Measurements from ENCODE around the gene HIP1. TPM values are rescaled to one million over a fixed set of nuclear protein-coding genes. Genes with fewer than 3 reads are reported as not detected.
"Not testable (repeated sequence)": the region's sequence is repeated elsewhere in the genome, so short reads cannot be mapped to it uniquely, and the experiment has no call there.

Gene HIP1
- total RNA-seq, 1 donor from 2014 or later, result 22.0 TPM

DNA sequence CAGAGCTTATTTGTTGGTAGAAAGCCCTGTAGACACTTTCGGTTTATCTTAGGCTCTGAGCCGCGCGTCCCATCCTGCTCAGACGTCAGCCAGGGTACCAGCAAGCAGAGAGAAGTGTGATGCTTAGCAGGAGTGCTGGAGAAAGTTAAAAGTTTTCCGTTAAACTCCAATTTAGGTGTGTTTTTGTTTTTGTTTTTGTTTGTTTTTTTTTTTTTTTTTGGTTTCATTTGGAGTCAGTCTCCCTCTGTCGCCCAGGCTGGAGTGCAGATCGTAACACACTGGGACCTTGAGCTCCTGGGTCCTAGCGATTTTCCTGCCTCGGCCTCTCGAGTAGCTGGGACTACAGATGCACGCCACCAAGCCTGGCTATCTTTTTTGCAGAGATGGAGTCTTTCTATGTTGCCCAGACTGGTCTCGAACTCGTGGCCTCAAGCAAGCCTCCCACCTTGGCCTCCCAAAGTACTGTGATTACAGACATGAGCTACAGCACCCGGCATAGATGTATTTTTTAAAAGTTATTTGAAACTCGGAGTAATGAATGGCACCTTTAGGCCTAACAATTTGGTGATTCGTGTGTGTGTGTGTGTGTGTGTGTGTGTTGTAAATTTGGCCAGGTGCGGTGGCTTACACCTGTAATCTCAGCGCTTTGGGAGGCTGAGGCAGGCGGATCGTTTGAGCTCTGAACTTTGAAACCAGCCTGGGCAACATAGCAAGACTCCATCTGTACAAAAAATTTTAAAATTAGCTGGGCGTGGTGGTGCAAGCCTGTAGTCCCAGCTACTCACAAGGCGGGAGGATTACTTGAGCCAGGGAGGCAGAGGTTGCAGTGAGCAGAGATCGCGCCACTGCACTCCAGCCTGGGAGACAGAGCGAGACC is 1.3 kb upstream of the HIP1 start:
- peak; percentile 47 for DNase-seq (ENCODE audit: low read depth)

DNA sequence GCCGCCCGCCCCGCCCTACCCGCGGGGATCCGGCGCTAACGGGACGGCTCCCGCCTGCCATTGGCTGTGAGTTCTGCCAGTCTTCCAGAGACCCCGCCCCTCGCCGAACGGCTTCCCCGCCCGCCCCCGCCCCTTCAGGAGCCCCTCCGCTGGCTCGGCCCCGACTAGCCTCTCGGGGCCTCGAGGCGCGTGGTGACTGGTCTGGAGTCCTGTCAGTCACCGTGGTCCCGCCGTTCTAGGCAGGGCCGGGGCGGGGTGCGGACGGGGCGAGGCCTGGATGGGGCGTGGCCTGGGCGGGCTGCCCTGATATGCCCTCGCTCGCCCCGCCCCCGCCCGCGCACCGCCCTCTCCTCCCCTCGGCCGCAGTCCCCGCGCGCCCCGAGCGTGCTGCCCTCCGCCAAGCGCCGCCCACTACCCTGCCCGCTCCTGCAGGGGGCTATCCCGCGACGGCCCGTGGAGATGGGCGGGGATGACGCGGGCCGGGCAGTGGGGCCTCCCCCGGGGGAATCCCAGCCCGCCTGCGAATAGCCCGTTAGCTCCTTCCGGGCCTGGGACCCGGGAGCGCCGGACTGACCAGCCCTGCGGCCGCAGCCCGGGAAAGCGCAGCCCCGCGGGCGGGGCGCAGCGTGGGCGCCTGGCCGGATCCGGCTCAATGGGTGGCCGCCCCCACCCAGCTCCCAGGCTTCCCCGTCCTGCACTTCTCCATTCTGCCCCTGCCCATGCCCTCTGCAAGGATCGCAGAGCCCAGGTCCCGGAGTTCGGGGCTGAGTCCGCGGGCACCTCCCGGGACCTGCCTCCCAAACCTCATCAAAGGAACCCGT is 444 bp upstream of the HIP1 start:
- DNase-seq (ENCODE audit: low read depth), result peak; percentile 80

DNA sequence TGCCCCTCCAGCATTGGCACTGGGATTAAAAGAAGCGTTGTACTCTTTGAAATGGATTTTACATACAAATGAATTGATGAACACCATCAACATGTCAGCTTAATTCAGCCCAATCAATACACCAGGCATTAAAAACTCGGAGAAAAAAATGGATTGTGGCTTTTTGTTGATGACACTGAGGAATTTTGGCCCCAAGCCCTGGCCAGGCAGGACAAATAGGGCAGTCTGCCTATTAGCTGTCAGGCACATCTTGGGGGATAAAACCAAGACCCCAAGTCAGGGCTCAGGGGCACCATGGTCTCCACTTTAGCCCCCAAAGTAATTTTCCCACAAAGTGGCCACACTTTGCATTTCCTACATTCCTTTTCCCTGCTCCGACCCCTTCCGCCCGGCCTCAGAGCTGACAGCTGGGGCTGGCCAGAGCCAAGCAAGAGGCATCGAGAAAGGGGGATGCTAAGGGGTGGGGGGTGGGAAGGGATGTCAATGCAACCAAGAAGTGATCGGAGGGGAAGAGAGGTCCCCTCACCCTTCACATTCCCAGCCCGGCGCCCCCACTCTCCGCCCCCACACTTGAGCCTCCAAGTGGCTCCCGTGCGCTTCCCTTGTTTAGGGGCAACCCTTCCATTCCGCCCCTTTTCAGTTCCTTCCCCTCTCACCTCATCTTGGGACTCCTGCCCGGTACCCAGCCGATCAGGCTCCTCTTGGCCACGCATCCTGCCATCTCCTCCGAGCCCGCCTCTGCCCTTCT is 711 bp downstream of the HIP1 start:
- no peak for DNase-seq (ENCODE audit: low read depth)

DNA sequence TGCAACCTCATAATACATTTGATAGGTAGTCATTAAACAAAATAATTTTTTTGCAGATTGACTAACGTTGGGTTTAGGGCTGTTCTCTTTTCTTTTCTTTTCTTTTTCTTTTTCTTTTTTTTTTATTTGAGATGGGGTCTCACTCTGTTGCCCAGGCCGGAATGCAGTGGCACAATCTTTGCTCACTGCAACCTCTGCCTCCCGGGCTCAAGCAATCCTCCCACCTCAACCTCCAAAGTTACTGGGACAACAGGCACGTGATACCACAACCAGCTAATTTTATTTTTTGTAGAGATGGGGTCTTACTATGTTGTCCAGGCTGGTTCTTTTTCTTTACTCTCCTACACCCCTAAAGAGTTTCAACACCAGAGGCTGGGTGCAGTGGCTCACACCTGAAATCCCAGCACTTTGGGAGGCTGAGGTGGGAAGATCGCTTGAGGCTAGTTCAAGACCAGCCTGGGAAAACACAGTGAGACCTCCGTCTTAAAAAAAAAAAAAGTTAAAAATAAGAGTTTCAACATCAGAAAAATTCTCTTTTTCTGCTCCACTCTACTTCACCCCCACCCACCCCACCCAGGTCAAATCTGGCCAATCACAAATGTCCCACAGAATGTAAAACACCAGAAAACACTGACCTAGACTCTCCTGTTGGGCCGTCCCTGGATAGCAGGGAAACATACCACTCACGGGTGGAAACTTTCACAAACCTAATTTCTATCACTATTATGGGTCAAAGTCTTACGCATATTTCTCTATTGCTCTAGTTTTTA is 3.0 kb downstream of the HIP1 start:
- DNase-seq (ENCODE audit: low read depth), result no peak

GRCh38 chr7:75734586-75735458 is 3.9 kb downstream of the HIP1 start:
- DNase-seq (ENCODE audit: low read depth), result no peak

DNA sequence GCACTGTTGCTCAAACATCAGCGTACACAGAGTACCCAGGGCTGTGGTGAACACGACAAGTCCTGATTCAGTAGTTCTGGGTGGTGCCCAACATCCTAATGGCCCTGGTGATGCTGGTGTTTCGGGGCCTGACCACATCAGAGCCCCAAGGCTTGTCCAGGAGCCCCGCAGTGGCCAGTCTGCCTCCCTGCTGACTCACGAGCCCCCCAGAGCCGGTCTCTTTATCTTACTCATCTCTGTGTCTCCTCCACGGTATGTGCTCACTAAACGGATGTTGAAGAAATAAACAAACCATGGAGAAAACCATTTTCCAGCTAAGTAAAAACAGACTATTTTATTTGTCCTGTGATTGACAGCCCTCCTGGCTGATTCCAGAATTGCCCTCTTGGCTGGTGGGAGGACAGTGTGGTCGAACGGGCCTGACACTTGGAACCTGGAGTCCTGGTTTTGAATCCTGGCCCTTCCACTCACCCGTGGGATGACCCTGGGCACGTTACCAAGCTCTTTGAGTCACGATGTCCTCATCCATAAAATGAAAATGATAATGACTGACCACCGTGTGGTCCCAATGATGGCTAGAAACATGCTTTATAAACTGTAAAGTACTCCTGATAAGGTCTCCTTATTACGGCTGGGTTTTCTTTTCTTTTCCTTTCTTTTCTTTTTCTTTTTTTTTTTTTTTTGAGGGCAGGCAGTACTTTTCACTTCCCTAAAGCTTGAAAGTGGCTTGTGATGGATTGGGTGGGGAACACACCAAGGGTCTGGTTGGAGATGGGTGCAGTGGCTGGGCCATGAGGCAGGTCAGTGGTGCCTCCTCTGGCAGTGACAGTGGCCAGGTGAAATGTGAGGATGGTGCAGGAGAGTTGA is 5.7 kb downstream of the HIP1 start:
- DNase-seq (ENCODE audit: low read depth), result peak; percentile 86

- DNase-seq (ENCODE audit: low read depth), result no peak
Observed at GRCh38 chr7:75732016-75732521, 6.7 kb downstream of the HIP1 start.

DNA sequence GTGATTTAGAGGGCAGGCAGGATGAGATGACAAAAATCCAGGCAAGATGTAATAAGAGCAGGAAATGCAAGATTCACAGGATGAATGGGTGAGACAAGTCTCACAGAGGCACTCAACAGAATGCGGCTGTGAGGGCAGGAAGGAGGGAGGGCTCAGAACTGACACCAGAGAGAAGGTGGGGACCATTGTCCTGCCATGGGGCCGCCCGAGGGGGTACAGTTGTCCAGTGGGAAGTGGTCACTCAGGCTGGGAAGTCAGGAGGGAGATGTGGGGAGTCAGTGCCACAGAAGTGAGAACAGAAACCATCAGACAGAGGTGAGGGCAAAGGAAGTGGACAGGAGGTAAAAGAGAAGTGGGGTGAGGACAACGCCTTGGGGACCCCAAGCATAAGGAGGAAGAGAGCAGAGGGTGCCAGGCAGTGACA is 8.9 kb downstream of the HIP1 start:
- DNase-seq (ENCODE audit: low read depth), result no peak

DNA sequence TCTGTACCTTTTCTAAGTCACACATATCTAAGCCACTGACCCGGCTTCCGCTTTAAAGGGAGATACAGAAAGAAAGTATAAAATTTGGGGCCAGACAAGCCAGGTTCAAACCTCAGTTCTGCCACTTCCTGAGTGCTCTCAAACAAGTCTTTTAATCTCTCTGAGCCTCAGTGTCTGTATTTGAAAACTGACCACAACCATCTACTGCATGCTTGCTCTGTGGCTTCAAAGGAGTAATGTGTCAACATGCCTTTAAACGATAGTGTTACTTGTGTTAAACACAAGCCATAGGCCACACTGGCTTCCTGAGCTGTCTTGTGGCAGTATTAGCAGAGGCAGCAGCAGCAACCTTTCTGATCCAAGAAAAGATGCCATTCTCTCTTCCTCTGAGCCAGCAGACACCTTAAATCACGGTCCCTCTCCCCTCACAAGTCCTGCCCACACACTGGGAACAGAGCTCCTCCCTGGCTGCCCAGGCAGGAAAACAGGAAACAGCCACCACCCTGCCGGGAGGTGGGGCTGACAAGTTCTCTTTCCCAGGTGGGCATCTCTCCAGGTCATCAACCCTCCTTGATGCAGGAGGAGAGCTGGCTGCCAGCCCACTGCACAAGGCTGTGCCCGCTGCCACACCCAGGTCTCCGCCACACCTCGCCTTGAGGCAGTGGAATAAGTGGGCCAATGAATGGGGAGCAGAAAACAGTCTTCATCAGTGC is 10.7 kb downstream of the HIP1 start:
- peak; percentile 76 for DNase-seq (ENCODE audit: low read depth)

GRCh38 chr7:75727351-75727750 is 11.4 kb downstream of the HIP1 start:
- not testable (repeated sequence) for DNase-seq (ENCODE audit: low read depth)

GRCh38 chr7:75725306-75725705 is 13.4 kb downstream of the HIP1 start:
- no peak for DNase-seq (ENCODE audit: low read depth)

DNA sequence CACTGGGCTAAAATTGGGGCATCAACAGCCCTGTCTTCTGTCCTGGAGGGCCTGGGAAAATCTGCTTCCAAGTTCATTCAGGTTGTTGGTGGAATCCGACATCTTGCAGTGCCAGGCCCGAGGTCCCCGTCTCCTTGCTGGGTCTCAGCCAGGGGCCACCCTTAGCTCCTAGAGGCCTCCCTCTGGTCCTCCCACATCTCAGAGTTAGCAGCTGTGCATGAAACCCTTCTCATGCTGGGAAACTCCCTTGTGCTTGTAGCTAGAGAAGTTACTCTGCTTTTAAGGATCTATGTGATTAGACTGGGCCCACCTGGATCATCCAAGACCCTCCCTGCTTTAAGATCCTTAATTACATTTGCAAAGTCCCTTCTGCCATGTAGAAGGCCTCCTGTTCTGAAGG is 15.3 kb downstream of the HIP1 start:
- DNase-seq (ENCODE audit: low read depth), result no peak

DNA sequence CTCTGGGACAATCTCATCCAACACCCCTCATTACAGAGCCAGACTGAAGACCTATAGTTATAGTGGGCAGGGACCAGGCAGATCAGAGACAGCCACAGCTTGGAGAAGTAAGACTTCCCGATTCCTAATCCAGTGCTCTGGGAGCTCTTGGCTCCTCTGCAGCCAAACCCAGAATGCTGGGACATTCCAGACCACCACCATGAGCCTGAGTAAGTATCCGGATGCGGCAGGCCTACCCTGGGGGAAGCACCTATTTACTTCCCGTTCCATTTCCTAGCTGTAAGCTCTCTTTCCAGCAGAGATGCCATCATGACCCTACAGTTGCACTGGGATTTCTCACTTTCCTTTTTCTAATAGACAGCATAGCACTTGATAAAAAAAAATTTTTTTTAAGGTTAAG is 16.4 kb downstream of the HIP1 start:
- no peak for DNase-seq (ENCODE audit: low read depth)

- DNase-seq (ENCODE audit: low read depth), result not testable (repeated sequence)
Observed at GRCh38 chr7:75721922-75722321, 16.8 kb downstream of the HIP1 start.

DNA sequence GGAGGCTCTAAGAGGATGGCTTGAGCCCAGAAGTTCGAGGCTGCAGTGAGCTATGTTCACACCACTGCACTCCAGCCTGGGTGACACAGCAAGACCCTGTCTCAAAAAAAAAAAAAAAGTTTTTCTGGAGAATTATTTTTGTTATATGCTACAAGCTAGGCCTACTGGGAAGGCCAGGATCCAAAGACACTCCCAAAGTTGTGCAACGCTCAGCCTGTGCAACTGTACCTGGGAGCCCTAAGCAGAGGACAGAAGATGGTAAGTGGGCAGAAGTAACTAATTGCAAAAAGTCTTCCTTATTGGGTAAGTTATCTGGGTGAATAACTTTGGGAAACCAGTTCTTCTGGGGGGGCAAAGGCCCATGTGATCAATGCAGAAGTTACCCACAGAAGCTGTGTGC is 17.3 kb downstream of the HIP1 start:
- DNase-seq (ENCODE audit: low read depth), result no peak

DNA sequence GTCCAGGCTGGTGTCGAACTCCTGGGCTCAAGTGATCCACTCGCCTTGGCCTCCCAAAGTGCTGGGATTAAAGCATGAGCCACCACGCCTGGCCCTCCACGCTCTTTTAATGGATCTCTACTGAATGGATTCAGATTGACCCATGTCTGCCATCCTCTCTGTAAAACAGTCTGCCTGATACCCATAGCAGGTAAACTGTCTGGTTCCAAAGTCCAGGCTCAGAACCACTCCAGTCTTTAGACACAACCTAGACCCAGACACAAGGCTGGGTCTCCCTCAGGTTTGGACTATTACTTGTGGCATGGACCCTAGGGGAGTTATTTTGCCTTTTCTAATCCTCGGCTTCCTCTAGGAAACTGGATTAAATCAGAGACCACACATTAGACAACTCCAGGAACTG is 19.1 kb downstream of the HIP1 start:
- no peak for DNase-seq (ENCODE audit: low read depth)

- no peak for DNase-seq (ENCODE audit: low read depth)
Observed at GRCh38 chr7:75718390-75719031, 20.2 kb downstream of the HIP1 start.

- not testable (repeated sequence) for DNase-seq (ENCODE audit: low read depth)
Observed at GRCh38 chr7:75717746-75718145, 21.0 kb downstream of the HIP1 start.

All from renal cortical epithelial cell (primary cell).